HG02759 (cell line): ENCODE data around the gene RND3.

Experiments
- ATAC-seq: cut with Tn5 transposase; IDR thresholded peaks from one replicate; pipeline ENCODE4 v1.9.1; 2021; ENCODE audit warnings: mild to moderate bottlenecking, moderate library complexity; ENCODE audit not compliant: unreplicated experiment

The RND3 gene

DNA sequence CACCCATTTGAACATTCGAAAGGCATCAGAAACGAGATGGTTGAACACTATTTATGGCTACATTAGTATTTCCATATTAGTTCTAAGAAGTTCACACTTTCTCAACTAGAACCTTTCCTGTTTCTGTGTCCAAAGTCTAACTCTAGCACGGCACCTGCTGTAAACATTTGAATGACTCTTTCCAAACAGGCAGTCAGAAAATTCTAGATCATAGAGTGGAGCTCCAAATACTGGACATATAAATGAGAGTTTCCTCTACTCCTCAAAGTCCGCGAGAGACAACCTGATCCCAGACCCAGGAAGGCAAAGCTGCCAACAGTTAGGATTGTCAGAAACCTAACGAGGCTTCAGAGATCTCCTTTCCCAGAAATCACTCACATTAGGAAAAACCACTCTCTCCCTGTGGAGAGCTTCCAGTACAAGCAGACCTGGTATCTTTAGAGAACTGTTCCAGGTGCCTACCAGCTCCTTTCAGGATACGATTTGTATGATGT is 10.6 kb downstream of the RND3 start:
- ATAC-seq: no peak

DNA sequence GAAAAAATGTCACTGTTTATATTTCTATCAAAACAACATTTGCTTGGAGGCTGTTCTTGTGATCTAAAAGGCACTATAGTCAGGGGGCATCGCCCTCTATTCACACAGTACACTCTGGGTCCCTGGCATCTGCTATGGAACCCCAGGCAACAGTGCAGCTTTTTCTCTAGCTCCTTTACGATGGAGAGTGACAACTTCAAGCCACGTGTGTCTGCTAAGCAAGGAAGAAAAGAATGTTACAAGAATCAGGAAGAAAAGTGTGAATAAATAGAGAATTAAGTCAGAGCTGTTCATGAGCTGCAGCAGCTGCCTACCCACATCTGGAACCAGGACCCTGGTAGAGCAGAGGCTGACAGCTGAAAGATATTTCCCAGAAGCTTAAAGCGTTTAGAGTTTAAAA is 11.2 kb downstream of the RND3 start:
- no peak for ATAC-seq

DNA sequence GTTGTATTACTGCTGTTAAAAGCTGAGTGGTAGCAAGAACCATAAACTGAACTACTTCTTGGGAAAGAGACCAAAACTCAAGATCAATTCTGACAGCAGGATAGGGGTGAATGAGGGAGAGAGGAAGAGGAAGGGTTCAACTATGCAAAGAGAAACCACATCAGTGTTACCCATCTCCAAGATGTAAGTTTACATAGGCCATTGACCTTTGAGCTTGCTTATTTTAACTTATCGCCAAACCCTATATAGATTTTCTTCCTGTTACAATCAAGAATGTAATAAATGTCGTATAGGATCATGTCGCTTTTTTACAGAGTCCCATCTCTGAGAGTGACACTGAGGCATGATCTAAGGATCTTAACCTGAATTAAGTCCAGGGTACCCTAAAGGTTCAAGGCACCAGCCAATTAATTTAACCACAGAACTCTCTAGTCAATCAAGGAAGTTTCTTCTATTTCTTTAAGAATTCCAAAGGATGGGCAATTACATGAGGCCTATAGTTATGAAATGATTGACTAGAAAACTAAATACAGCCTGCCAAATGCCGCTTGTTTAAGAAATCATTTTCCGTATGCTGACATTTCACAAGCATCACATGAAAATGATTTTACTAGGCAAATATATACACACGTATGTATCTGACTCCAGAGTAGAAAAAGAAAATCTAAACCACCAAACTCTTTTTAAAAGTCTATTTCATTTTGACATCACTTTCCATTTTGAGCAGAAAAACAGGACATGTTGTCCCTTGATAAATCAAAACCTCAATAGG is 11.8 kb downstream of the RND3 start:
- ATAC-seq: no peak

DNA sequence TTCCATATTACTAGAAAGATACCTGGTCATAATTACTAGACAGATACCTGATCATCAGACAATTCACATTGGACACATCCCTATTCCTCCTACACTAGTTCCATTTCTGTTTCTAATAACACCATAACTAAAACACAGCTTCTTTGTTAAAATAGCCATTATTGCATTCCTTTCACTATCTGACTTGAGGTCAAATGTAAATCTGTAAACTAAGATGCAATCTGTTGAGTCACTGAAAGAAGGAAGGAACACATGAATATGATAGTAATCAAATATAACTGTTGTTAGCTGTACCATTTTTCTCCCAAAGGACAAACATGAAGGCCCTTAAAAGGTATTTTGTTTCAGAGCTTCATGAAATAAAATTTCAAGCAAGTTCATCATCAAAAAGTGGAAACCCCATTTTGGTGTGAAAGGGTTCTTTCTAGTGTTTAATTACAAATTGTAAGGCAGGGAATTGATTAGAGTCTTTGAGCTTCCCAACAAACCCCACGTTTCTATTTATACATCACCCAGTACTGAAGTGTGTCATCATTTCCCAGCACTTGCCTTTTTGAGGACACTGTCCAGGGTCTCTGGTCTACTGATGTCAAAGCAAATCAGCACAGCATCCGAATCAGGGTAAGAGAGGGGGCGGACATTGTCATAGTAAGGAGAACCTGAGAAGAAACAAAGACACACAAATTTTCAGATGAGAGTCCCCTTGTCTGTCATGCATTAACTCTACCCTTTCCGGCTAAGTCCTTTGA is 13.0 kb downstream of the RND3 start:
- no peak for ATAC-seq

DNA sequence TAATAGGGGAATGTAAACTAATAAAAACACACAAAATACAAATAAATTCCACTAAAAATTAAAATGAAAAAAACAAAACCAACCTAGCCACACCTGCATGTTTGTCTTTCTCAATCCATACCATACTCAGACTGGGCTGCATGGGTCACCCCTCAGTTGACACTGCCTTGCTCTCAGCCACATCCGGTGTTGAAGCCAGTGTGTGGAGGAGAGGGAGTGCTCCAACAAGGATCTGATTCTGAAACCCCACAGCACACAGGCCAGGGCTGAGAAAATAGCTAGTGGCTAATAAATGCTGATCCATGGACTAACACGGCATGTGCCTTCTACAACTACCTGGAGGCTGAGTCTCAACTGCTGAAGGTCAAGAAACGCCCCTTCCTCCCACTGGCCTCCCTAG is 13.7 kb downstream of the RND3 start:
- ATAC-seq: no peak

DNA sequence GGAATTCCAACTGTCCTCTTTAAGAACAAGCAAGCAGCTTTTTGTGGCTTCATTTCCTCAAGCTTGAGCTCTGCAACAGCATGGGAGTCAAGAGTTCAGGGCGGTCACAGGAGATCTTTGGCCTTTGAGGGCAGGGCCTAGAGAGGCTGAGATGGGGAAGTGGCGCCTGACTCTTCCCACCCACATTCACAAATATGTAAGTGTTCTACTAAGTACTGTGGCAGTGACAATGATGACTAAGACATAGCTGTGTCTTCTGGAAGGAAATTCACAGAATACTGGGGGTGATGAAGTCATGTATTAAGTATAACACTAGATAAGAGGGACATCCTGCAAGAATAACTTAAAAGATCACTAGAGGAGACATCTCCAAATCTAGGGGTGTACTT is 15.0 kb downstream of the RND3 start:
- no peak for ATAC-seq

DNA sequence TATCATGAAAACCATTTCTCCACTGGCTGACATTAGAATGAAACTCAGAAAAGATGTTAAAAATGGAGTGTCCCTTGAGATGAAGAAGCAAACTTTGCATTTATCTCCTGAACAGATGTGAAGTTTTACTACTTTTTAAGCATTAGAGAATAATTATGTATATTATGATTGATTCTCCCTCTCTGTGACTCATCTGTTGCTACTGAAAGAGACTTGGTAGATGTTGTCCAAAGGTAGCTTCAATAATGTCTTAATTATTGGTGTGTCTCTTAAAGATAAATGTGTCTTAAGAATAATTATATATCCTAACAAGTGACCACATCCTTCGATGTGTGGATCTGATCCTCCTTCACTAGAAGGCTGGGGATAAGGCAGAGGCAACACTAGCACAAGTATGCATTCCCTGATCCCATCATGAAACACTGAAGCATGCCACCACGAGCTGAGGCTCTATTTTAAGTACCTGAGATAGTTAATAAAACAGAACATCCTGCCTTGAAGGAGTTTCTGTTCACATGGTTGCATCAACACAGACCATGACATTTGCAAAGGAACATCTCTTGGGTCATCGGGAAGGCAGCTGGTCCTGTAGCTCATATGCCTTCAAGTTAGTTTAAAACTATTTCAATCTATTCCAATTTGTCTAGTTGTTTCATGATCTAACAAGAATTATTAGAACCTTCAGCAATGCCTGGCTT is 15.5 kb downstream of the RND3 start:
- ATAC-seq: no peak

DNA sequence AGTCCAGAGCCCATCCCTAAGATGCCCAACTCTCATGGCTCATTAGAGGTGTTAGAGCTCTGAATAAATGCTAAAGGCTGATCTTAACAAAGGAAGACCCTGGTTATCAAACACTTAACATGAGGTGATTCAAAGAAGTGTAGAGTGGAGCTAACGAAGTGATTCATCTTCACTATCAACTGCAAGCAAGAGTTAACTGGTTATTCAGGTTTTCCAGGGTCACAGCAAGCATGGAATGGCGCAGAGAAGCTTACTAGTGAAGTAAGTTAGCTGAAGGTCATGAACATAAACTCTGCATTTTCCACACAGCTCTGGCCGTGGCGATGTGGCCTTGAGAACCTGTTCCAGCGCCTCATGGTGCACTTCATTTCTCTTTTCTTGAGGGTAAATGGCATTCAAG is 17.0 kb downstream of the RND3 start:
- ATAC-seq: no peak

DNA sequence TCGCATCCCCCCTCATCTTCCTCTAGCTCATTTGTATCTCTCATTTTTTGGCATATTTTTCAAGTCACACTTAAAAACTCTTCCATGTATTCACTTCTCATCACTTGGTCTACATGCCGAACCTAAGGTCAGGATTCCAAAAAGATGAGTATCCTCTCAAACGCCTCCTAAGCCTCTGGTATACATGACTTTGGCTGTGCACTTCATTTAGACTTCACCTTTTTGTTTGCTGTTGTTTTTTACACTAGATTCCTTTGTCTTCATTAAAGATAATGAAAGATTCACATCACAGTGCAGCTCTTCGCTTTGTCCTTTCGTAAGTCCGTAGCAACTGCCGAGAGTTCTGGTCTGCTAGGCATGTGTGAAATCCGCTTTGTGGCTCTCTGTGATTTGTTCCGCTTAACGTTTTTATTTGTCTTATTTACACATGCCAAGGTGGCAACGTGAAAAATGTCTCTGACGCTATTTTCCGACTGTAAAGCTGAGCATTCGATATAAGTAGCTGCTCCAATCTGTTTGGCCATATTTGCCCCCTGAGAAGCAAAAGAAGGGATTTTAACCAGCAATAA is 17.7 kb downstream of the RND3 start:
- no peak for ATAC-seq

DNA sequence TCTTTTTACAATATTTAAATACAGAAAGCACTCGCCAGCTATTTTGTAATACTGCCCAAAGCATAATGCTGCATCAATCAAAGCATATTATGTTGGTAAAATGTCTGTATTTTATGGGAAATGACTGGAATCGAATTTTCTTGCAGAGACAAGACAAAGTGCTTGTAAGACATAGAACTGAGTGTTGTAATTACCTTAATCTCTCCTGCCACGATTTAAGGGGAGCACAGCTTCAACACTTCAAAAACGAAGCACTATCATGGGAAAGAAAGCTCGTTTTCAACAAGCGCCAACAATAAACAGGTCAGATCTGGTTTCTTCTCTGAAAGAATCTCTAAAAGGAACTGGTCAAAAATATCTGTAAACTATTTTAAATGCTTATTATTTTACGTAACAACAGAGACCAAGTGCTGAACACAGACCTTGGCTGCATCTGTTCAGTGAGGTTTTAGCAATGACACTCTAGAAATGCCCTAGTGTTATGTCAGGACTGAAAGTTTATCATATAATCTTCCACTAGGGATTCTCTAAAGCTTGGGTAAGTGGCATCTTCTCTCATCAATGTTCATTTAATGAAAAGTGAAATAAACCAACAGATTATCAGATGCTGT is 19.0 kb downstream of the RND3 start:
- no peak for ATAC-seq

DNA sequence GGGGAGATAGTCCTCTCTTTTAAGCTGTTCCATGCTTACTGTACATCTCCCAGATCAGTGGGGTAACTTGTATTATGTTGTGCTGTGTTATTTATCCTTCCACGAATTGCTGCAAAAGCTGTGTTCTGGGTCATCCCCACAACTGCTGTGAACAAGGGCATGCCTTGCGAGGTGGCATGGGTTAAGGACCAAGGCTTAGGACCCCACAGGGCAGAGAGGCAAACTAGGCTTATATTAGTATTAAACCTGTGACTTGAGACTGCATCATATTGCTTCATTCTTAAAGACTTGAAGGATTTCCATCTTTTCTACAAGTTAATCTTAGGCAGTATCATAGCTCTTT is 19.9 kb downstream of the RND3 start:
- no peak for ATAC-seq

DNA sequence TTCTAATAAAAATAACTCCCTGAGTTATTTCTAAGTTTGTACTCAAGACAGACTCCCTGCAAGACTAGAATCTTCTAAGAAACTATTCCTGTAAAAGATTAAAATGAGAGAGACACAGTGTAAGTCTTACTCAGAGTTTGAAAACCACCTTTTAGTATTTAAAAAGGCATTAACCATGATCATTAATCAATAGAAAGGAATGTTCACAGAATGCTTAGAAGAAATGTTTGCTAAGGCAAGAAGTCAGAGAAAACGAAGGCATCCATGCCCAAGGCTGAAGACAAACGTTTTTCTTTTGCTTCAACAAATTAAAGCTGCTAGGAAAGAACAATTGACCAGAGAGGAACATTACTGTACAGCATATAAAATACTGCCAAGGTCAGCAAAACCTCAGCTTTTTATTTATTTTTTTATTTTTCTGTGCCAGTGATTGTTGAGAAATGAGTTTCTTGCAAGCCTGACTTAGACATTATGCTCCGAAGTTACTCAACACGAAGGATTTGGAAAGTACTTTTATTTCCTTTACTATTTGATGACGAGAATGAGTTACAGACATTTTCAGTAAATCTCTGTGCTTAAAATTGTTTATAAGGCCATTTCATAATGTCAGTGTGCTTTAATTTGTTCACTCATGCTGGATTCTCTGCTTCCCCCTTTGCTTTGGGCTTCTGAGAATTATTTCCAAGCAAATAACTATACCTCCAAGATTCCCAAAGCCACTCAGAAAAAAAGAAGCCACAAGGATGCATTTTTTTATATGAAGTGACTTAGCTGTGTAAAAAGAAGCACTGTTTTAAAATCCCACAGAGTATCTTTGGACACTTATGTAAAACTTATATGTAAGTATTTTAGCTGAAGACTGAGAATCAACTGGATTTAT is 20.5 kb downstream of the RND3 start:
- ATAC-seq: no peak

DNA sequence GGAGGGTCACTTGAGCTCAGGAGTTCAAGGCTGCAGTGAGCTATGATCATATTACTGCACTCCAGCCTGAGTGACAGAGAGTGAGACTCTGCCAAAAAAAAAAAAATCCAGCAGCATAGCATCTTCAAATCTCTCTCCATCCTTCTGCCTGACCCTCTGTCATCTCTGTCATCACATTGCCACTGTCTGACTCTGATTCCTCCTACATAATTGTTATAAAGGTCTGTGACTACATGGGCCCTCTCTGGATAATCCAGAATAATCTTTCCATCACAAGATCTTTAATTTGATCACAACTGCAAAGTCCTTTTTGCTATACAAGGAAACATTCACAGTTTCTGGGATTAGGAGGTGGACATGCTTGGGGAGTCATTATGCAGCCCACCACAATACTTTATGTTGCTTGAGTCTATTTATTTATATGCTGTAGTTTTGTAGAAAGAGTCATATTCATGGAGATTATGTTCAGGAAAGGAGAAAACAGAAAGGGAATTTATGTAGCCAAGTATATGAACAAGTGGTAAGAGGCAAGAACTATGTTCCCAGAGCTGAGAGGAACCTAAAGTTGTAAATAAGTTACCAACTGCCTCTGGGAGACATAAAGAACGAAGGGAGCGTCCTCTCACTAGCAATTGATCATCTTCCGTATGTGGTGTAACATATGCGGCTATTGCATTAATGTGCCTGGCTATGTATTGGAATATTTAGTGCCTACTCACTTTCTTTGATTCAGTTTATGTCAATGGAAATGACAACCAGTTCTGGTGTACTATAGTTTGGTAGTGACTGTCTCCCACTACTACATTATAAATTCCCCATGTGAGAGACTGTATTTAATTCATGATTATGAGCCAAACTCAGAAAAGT is 21.5 kb downstream of the RND3 start:
- no peak for ATAC-seq

DNA sequence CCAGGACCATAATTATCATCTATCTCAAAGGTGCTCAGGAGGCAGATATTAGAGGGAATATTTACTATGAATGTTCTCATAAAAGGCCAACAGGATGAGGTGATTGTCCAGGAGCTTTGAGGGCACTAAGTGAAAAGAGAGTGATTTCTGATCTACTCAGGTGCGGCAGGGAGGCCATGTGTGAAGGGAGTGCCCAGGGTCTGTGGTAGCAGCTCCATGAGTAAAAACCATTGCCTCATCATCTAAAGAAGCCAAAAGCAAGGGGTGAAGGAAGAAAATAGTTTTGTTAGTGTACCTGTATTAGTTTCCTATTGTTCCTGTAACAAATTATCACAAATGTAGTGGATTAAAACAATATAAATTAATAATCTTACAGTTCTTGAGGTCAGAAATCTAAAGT is 22.5 kb downstream of the RND3 start:
- no peak for ATAC-seq

DNA sequence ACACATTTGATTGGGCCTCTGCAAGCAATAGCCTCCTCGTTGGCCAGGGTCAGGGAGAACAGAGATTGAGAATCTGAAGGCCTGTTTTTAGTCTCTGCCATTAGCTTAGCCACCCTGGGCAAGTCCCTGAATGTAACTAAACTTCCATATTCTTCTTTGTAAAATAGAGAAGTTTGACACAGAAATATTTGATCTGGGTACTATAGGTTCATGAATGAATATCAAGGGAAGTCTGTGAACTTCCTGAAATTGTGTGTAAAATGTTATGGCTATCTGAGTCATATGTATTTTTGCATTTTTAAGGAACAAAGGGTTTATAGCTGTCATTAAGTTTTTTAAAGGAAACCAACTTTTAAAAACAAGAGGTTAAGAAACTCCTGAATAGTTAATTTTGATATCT is 23.2 kb downstream of the RND3 start:
- ATAC-seq: no peak

DNA sequence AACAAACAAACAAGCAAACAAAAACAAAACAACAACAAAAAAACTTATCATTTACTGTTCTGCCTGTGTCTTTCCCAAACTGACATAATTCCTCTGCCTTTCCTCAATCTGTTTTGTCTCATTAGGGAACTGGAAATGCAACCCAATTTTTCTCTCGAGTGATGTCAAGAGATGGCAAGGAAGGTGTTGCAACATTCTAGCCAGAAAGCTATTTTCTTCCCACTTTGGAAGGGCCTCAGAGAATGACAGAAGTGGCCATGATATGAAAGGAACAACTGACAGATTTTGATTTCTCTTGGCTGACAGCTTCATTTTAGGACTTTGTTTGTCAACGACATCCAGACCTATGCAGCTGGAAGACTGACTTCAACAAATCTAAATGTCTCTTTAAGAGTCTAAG is 24.7 kb downstream of the RND3 start:
- ATAC-seq: no peak

DNA sequence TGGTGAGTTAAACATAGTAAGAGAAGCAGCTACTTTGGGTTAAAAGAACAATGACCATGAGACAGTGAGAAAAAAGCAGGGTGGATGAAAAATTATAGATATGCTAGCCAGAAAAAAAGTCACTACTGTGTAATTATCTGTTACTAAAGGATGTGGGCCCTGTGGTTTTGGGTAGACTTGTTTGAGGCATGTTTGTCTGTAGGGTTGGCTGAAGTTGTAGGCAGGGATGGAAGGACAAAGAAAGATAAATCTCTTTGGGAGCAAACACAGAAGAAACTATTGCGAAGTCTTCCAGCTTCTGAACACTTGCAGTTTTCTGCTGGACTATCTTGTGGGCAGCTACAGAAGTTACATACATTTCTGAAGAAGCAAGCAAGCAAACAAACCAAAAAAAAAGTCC is 28.2 kb downstream of the RND3 start:
- ATAC-seq: no peak

DNA sequence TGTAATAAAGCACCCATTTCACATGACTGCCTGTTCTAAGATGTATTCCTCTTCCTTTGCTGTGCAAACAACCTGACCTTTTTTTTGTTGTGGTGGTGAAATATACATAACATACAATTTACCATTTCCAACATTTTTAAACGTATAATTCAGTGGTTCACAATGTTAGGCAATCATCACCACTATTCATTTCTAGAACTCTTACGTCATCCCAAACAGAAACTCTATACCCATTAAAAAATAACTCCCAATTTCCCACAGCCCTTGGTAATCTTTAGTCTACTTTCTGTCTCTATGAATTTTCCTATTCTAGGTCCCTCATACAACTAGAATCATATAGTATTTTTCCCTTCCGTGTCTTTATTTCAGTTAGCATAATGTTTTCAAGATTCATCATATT is 36.7 kb downstream of the RND3 start:
- ATAC-seq: no peak

DNA sequence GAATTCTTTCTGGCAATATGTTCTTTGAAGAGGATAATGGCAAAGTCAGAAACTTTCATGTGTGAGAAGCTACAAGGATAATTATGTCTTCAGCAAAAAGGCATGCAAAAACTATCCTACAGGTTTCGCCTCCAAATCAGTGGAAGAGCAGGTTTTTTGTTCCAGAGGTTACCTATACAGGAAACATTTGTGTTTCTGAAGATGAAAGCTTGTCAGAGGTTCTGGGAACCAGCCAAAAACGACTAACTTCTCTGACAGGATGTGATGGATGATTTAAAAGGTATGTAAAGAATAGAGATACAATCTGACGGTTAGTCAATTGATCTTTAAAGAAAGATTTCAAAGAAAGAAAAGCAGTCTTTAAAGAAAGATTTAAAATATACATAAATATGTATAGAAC is 37.6 kb downstream of the RND3 start:
- no peak for ATAC-seq
